ENCODE results near the gene C16orf96. TPM values are rescaled to one million over a fixed set of nuclear protein-coding genes. Genes with fewer than 3 reads are reported as not detected.

The C16orf96 gene
- total RNA-seq, 4 donors from 2014 or later, result 0.26 to 0.35 (median 0.30) TPM; not detected in 1

DNA sequence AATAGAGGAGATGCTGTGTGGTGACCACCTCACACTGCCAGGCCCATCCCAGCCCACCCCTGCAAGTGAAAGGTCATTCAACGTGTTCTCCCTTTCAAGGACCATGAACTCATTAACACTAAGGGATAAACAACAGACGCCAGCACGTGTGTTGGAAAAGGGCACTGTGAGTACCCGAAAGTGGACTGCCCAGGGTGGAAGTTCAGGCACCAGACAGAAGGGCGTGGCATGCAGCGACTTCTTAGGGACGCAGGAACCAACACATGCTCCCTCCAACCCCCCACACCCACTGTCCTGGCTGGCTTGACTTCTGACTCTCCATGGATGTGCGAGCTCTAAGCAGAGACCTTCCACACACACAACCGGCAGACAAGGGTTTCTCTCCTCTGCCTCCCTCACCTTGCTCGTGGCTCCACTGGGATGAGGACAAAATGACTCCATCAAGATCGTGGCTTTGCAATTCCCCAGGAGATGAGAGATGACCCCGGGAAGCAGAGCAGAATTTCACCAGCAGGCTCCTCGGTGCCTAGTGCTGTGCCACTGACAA lies 47.6 kb downstream of the C16orf96 start:
- no peaks in the 10 kb centered on the region for H3K9me3 ChIP-seq
- no peaks in the 10 kb centered on the region for H3K4me1 ChIP-seq
- H3K27me3 ChIP-seq, result no peaks in the 10 kb centered on the region
- H3K4me3 ChIP-seq, result no peak overlapping the region
- no peak for TF ChIP-seq POLR2A (IDR thresholded peaks at IDR 0.05)
- TF ChIP-seq, protein P1, sequence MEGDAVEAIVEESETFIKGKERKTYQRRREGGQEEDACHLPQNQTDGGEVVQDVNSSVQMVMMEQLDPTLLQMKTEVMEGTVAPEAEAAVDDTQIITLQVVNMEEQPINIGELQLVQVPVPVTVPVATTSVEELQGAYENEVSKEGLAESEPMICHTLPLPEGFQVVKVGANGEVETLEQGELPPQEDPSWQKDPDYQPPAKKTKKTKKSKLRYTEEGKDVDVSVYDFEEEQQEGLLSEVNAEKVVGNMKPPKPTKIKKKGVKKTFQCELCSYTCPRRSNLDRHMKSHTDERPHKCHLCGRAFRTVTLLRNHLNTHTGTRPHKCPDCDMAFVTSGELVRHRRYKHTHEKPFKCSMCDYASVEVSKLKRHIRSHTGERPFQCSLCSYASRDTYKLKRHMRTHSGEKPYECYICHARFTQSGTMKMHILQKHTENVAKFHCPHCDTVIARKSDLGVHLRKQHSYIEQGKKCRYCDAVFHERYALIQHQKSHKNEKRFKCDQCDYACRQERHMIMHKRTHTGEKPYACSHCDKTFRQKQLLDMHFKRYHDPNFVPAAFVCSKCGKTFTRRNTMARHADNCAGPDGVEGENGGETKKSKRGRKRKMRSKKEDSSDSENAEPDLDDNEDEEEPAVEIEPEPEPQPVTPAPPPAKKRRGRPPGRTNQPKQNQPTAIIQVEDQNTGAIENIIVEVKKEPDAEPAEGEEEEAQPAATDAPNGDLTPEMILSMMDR (IDR thresholded peaks at IDR 0.05), result no peak
- intact Hi-C loops (cut with DNase I; ENCODE audit: low total_unique reads), result no loop called here
- H3K27ac ChIP-seq, result no peak overlapping the region
- no peaks in the 10 kb centered on the region for H3K36me3 ChIP-seq
- DNase-seq, result no peak

DNA sequence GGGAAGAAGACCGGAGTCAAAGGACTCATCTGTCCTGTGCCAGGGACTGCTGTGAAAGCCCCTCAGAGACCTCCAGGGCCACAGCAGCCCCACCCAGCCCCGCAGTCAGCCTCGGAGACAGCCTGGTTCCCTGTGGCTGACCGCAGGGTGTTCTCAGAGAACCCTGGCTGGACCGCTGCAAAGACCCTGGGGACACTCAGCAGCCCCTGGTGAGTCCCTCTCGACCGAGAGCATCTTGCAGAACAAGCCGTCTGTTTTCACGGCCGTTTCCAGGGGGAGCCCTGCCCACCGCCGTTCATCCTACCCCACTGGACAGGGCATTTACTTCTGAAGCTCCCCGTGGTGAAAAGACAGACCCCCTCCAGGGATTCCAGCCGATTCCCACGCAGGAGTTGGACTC lies 48.3 kb downstream of the C16orf96 start:
- intact Hi-C loops (cut with DNase I; ENCODE audit: low total_unique reads), result no loop called here
- no peaks in the 10 kb centered on the region for H3K4me1 ChIP-seq
- no peaks in the 10 kb centered on the region for H3K9me3 ChIP-seq
- H3K27ac ChIP-seq, result no peak overlapping the region
- no peak for DNase-seq
- no peak for TF ChIP-seq POLR2A (IDR thresholded peaks at IDR 0.05)
- TF ChIP-seq, protein P1 (IDR thresholded peaks at IDR 0.05), result no peak
- no peak overlapping the region for H3K4me3 ChIP-seq
- no peaks in the 10 kb centered on the region for H3K27me3 ChIP-seq
- no peaks in the 10 kb centered on the region for H3K36me3 ChIP-seq

DNA sequence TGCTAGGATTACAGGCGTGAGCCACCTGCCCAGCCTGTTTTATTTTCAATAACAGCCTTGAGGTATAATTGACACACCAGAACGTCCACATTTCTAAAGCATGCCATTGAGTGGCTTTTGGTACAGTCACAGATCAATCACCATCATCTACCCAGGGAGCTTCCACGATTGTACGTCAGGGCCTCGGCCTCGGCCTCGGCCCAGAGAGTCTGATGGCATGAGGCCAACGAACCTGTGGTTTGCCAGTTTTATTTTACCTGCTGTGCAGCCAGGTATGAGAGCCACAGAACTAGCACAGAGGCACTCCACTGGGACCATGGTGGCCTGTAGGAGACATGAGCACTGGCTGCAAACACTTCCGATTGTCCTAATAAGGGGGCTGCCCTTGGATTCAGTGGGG lies 50.2 kb downstream of the C16orf96 start:
- no peaks in the 10 kb centered on the region for H3K27me3 ChIP-seq
- intact Hi-C loops (cut with DNase I; ENCODE audit: low total_unique reads), result no loop called here
- no peak for TF ChIP-seq POLR2A (IDR thresholded peaks at IDR 0.05)
- TF ChIP-seq, protein P1 (IDR thresholded peaks at IDR 0.05), result no peak
- H3K9me3 ChIP-seq, result no peaks in the 10 kb centered on the region
- no peak overlapping the region for H3K4me3 ChIP-seq
- no peak overlapping the region for H3K27ac ChIP-seq
- peaks cover 0 to 4% of the 10 kb centered on the region in 2 donors for H3K4me1 ChIP-seq
- H3K36me3 ChIP-seq, result no peaks in the 10 kb centered on the region
- DNase-seq, result no peak

DNA sequence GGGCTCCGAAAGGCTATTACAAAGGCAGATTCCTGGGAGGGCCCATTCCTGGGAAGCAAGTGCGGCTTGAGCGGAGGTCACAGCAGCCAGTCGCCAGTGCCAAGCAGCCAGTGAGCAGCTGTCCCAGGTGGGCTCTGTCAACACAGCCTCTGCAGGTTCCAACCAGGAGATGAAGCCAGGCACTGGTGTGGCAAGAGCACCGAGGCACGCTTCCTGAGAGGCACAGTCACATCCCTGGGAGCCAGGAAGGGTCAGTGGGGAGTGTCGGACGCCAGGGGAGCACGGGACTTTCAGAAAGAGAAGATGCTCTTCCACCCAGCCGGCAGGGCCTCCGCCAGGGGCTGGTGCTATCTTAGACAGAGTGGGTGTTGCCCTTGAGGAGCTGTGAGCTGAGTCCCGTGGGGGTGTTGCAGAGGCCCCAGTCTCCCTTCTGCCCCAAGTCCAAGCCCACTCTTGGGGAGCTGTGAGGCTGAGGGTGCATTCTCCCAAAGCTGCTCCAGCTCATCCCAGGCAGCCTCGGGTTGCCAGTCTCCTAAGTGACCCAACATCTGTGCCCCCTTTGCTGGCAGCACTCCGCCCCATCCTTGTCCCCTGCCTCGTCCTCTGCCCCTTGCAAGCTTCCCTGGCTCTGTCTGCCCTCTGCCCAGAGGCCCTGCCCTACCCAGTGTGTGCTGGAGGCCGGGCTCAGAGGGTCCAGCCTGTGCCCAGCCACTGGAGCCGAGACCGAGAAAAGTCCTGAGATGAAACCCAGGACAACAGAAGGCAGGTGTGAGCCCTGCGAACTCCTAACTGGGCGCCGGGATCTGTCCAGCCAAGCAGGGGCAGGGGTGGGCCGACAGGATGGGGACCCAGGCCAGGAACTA lies 51.9 kb downstream of the C16orf96 start:
- intact Hi-C loops (cut with DNase I; ENCODE audit: low total_unique reads), result no loop called here
- H3K4me1 ChIP-seq, result peaks cover 0 to 18% of the 10 kb centered on the region in 2 donors
- TF ChIP-seq POLR2A (IDR thresholded peaks at IDR 0.05), result no peak
- TF ChIP-seq, protein P1 (IDR thresholded peaks at IDR 0.05), result no peak
- no peak overlapping the region for H3K27ac ChIP-seq
- no peaks in the 10 kb centered on the region for H3K27me3 ChIP-seq
- H3K9me3 ChIP-seq, result no peaks in the 10 kb centered on the region
- DNase-seq, result no peak
- H3K36me3 ChIP-seq, result no peaks in the 10 kb centered on the region
- H3K4me3 ChIP-seq, result no peak overlapping the region

DNA sequence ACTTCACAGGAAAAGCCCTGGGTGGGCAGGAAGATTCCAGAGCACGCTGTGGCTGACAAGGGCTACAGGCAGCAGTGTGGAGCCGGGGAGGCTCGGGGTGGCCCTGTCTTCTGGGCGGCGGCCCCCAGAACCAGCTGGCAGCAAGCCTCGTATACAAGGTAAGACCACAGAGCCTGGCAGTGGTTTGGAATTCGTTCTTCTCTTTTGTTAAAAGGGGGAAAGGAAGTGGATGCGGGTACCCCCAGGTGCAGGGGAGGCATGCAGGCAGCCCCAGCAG lies 52.5 kb downstream of the C16orf96 start:
- H3K9me3 ChIP-seq, result no peaks in the 10 kb centered on the region
- no peaks in the 10 kb centered on the region for H3K36me3 ChIP-seq
- H3K4me1 ChIP-seq, result peaks cover 0 to 24% of the 10 kb centered on the region in 2 donors
- H3K27me3 ChIP-seq, result no peaks in the 10 kb centered on the region
- DNase-seq, result no peak
- no peak for TF ChIP-seq POLR2A (IDR thresholded peaks at IDR 0.05)
- TF ChIP-seq, protein P1 (IDR thresholded peaks at IDR 0.05), result no peak
- intact Hi-C loops (cut with DNase I; ENCODE audit: low total_unique reads), result no loop called here
- H3K4me3 ChIP-seq, result no peak overlapping the region
- H3K27ac ChIP-seq, result no peak overlapping the region
